GM19467 (cell line): ENCODE data around the gene RNF13.
A peak's percentile ranks its signal among the peaks of the same experiment; 100 is the strongest.
"Not testable (repeated sequence)": the region's sequence is repeated elsewhere in the genome, so short reads cannot be mapped to it uniquely, and the experiment has no call there.

Experiments
- ATAC-seq: cut with Tn5 transposase; IDR thresholded peaks from one replicate; pipeline ENCODE4 v1.9.1; 2021; ENCODE audit warnings: mild to moderate bottlenecking, moderate library complexity; ENCODE audit not compliant: unreplicated experiment

Gene RNF13

DNA sequence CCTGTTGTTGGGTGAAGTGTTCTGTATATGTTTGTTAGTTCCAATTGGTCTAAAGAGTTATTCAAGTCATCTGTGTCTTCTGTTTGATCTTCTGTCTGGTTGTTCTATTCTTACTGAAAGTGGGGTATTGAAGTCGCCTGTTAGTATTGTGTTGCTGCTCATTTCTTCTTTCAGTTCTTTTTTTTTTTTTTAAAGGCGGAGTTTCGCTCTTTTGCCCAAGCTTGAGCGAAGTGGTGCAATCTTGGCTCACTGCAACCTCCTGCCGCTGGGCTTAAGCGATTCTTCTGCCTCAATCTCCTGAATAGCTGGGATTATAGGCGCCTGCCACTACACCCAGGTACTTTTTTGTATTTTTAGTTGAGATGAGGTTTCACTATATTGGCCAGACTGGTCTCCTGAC, 134.2 kb downstream of the RNF13 start:
- ATAC-seq, result no peak

DNA sequence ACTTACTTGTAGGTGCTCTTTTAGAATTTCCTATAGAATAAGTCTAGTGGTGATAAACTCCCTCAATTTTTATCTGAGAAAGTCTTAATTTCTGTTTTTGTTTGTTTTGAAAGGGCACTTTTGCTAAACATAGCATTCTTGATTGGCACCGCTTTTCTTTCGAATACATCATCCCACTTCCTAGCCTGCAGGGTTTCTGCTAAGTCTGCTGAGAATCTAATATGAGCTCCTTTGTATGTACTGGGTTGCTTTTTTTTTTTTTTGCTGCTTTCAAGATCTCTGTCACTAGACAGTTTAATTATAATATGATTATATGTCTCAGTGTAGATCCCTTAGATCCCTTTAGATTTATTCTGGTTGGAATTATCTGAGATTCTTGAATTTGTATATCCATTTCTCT, 136.2 kb downstream of the RNF13 start:
- no peak for ATAC-seq

DNA sequence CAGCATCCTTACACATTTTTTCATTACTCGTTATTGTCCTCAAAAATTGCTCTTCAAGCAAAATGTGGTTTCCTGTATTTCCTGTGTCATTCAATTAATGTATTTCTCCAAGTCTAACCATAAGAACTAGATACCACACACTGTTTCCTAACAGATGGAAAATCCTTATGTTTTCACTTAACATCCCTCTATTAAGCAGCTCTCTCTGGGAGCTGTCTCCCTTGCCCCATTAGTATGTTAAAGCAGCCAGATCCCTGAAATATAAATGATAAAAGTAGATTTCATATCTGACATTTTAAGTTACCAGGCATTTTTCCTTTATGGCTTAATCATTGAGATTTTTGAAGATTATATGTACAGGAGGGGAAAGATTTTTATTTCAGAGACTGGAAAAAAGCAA, 141.8 kb downstream of the RNF13 start:
- ATAC-seq, result no peak

DNA sequence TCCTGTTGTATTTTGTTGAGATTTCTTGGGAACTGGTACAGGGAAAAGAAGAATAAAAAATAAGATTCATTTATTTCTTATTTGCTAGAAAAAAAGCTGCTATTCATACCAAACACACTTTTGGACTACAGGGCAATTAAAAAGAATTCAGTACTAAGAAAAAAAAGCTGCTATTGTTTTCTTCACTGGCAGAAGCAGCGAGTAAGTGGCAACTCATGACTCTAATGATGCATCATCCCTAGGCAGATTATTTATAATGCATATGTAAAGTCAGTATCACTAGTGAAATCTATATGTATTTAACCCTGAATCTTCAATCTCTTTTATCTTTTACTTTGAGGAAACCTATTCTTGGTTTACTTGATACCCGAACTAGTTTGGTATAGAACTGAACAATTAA, 142.4 kb downstream of the RNF13 start:
- no peak for ATAC-seq

DNA sequence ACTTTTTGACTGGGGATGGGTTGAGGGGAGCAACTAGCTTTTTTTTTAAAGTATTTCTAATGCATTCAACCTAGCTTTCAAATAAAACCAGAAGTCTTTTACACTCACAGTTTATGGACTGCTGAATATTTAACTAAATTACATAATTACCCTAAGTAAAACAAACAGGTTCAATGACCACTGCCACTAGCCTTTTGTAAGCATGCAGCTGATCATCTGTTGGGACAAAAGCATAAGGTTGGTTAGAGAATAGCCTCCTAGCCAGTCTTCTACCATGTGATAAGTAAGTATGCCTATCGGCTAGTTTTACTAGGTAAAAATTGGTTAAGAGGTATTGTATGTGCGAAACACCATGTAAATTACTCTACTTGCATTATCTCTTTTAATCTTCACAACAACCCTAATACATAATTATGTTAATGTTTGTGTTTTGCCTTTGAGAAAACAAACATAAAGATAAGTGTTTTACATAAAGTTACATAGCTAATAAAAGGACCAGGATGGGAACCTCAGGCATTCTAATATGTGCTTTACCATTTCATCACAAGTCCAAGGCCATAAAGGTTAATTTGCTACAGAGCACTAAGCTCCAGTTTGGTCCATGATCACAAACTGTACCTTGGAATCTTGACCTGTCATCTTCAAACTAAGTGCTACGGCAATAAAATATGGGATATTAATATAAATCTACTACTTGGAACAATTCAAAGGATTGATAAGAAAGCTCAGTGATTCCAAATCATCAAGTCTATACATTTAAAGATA, 144.5 kb downstream of the RNF13 start:
- no peak for ATAC-seq

DNA sequence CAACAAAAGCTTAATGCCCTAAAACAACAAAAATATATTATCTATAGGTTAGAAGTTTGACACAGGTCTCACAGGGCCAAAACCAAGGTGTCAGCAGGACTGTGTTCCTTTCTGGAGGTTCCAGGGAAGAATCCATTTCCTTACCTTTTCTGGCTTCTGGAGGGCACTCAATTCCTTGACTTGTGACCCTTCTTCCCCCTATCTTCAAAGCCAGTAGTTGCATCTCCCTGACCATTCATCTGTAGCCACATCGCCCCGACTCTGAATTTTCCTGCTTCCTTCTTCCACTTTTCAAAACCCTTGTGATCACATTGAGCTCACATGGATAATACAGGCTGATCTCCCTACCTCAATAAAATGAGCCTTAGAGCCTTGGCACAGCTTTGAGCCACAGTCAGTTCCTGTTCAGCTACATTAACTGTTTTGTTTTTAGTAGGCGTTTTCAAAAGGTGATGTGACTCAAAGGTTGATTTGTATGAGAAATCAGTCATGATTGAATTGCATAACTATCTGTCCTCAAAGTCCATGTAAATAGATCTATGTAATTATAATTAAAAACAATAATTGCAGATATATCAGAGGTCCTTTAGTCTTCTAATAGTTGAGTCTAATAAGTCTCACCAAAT, 145.3 kb downstream of the RNF13 start:
- ATAC-seq, result no peak

DNA sequence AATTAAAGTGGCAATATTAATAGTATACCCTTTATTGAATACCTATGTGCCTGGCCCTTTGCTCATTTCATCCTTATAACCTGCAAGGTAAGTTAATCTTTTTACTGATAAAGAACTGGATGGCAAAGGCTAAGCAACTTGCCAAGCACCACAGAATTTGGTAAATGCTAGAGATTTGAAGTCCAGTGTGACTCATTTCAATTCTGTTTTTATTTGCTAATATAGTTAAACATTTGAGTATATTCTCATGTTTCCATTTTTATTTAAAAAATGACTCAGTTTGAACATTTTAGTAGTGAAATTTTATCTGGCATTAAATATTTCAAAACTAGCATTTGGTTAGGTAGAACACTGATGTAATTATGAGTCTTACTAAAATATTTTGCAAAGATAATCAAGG, 146.4 kb downstream of the RNF13 start:
- ATAC-seq, result no peak

DNA sequence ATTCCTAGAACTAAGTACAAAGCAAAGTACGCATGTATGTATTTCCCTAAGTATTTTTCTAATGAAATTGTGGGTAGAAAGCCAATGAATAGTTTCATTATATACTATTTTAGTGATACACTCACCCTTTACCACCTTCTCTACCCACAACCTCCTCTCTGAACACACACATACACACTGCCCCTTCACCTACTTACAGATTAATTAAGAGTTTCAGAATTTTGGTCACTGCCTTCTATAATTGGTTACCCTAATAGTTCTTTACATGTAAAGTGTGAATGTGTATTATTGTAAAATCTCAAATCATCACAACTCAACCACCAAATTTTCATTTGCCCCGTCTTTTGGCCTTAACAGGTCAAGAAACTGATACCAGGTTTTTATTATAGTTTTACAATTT, 150.5 kb downstream of the RNF13 start:
- no peak for ATAC-seq

DNA sequence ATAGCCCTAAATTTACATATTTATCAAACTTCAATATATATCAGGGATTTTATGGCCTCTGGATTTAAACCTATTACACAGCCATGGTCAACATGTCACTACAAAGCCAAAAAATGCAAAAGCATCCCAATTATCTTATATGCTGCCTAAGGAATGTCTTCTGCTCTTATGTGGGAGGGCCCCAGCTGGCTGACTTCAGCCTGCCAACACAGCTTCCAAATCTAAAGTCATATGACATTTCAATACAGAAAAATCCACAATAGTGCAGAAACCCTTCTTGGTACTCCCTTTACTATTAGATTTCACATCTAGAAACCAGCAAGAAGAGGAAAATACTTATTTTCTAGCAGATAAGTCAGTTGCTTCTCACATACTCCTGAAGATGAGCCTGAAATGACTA, 151.3 kb downstream of the RNF13 start:
- no peak for ATAC-seq

DNA sequence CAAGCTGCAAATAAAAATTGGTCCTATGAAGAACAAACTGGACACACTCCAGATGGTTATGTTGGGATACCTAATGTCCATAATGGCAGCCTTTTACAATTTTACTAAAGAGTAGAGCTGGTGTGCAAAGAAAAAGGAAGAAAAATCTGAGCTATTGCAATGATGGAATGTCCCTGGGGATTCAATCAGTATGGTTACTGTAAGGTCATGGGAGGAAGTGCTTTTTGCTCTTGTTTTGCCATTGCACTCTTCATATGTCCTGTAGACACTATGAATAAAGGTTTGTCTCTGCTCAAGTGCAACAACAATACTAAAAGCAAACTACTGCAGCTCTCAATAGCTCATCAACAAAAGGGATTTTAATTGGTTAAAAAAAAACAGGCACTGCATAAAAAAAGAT, 152.3 kb downstream of the RNF13 start:
- ATAC-seq, result no peak

DNA sequence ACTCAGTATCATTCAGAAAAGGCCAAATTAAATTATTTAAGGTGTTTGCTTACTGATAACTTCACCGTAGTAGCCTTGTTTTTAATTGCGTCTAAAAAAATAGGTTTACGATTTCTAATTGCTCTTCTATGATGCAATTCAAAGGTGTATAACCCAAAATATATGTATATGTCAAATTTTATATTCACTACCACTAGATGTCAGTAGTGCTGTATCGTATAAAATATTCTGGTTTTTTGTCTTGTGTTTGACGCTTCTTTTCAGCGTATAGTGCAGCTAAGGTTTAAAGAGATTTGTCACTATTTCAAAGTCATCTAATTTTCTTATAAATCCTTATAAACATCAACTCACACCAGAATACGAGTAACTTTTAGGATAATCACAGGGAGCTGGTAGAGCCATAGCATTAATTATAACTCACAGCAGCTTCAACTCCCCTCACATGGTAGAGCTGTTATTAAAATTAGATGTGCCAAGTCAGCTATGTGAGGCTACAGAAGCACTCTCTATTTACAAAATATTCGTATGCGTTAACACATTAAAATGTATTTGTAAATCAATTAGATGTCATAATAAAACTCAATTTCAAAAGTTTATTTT, 154.2 kb downstream of the RNF13 start:
- no peak for ATAC-seq

DNA sequence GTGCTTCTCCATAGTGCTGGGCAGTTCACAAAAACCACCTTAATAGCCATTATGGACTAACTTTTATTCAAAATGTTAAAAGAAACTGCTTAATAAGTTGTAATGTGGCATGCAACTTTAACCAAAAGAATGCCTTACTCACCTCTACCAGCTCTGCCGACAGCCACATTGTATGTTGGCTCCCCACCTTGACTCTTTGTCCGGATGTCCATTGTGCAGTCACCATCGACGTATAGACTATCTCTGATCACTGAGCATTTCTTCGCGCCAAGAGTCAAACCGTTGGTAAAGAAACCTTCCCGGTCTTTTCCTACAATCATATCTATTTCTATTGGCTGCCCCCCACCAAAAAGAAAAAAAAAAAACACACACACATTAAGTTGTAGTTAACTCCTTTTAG, 155.2 kb downstream of the RNF13 start:
- ATAC-seq, result no peak

DNA sequence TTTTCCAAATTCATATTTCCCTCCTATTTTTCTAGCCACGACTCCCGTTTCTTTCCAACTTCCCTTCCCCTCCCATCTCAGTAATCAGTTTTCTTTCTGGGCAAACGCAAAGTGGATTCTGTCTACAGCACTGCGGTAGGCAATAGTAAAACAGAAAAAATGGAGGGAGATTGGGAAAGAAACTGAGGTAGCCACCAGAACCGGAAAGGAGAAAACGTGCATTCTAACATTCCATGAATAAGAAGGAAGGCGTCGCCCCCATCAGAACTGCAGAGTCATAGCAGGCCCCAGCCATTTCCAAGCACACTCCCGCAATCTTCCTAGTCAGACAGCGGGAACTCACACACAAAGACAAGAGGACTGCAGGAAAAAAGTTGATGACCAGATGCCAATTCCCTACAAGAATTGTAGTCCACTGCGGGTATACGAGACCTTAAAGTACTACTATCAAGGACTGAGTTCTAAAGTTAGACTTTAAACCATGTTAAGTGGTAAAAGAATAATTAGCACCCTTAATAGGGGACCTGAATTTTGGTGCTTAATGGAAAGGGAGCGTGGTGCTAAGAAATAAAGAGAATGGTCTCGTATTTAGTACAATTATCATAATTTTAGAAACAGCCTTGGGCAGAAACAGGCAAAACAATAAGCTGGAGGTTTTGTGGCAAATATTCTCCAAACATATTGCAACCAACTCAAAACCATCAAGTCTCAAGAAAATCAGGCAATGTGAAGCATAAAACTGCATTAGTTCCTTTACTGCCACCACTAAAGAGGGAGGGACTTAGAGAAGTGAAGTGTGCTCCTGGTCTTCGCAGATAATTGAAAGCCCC, 156.3 kb downstream of the RNF13 start:
- no peak for ATAC-seq

DNA sequence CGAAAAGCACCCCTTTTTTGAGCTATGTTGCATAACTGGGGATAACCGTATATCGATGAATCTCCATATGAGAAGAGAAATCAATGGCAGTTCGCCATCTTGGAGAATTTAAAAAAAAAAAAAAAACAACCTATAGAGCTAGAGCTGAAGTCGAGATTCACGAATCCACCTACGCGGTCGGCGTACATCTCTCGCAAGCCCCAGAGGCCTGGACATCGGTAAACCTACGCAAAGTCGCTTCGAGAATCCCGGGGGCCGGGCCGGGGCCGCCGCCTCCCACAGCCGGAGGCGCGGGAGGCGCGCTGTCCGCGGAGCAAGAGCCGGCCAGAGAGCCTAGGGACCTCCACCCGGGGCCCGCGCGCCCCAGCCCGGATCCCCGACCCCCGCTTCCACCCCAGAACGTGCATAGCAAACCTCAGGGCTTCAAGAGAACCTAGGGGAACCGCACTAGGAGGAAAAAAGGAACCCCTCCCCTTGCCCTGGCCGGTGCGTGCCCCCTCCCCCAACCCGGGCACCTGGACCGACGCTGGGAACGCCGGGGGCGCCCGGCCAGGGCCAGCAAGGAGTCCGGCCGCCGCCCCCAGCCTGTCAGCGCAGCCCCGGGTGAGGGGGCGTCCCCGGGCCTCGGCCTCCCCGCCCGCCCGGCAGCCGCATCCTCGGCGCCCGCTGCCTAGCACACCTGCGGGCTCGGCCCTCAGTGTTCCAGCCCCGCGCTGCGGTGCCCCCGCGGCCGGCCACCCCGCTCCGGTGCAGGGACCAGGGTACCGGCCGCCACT, 157.1 kb downstream of the RNF13 start:
- ATAC-seq, result peak; percentile 54

DNA sequence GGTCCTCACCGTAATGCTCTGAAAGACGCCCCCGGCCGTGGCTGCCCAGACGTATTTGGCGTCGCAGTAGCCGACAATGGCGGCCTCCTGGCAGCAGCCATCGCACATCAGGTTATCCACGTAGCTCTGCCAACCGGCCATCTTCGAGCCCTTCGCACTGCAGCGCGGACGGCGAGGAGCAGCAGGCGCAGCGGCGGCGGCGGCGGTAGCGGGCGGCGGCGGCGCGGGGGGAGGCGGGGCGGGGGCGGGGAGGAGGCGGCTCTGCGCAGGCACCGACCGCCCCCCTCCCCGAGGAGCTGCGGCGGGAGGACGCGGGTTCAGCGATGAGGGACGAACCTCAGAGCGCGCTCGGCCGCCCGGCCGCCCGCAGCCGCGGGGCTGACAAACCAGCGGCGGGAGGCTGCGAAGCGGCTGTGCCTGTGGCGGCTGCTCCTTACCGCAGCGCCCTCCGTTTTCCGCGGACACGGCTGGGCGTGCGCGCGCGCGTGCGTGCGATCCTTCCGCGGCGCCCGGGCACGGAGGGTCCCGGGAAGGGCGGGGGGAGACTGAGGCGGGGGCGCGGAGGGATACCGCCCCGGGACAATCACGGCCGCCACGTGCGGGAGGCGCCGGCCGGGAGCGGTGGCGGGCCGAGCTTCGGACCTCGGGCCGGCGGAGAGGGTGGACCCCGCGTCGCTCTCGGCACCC, 157.8 kb downstream of the RNF13 start, which contains the start of gene PFN2:
Gene PFN2 (minus strand): TSS at position 180 of the 687 bp plus-strand sequence. CDS start 39 bp downstream, at position 141.
- ATAC-seq, result peak; percentile 36

DNA sequence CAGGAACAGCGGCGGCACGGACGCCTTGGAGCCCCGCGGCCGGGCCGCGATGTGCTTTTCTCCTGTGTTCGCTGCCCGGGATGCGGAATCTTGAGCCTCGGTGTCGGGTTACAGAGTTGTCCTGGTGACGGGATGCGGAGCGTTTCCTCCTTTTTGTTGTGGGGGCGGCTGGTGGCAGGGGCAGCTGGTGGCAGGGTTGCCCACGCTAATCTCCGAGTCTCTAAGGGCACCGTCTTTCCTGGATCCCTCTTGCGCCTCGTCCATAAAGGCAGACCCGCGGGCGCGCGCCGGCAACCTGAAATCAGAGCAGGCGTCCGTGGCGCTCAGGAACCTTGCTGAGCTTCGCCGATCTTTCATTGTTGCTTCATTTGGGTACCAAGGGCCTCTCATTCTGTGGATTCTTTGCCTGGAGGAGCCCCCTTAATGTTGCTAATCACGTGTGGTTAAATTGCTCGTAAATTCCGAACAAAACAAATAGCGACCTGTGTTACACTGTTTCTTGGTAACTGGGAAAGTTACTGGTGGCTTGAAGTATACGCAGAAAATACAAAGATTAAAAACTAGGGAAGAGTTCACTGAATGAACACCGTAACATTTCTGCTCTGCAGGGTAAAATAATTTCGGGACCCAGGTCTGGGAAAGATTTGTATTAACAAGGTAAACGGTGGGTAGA, 158.5 kb downstream of the RNF13 start:
- no peak for ATAC-seq

DNA sequence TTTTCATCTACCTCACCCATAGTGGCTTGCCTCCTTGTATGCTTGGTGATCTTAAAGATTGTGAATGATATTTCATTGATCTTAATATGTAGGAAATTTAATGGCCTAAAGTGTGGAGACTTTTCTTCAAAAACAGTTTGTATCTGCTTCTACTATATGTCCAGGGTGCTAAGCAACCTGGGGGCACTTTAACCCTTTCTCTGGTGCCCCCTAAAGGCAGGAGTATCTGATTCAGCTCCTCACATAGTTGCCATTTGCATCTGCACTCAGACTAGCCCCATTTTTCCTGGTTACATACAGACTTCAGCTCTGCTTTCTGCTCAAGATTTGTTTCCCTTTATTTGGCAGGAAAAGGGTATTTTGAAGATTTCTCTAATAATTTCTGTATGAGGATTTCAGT, 162.9 kb downstream of the RNF13 start:
- ATAC-seq, result no peak

DNA sequence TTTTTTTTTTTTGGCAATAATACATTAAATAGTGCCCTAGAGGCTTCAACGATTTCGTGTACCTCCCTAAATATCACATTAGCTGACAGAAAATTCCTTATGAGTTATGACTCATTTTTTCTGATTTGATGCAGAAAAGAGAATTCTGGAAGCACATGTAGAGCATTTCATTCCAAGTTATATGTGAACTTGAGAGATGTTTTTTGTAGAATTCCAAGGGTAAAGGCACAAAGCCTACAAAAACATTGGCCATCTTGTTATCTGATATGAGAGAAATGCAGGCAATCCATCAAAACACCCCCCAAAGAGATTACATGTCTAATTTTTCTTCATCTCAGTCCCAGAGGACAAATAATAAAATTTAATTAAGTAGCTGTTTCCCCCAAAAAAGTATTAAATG, 164.4 kb downstream of the RNF13 start:
- no peak for ATAC-seq

DNA sequence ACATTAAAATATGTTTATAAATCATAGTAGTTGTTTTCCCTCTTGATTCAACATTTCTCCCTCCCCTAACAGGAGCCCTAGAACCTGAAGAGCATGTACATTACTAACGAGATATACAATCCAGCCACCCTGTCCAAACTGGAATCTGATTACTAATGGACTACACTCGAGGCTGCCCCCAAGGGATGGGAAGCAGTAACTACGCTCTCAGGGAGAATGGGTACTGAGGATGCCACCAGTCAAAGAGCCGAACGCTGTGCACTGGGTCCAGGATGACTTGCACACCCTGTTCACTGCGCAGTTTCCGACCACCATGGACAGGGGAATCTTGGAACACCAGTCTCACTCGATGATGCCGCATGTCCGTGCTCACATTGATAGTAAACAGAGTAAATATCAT, 169.0 kb downstream of the RNF13 start:
- not testable (repeated sequence) for ATAC-seq
